Lower leg skin (tissue), 3 donors: ENCODE measurements around the gene RAB11A.

Experiments
- POLR2A ChIP-seq, 2 donors: fragments of 450-650 bp; IDR thresholded peaks; one replicate each; pipeline ENCODE4 v1.6.1; 2016 to 2017; ENCODE audit warnings: antibody characterized with exemption in 2 of 2, mild to moderate bottlenecking in 1 of 2, moderate library complexity in 1 of 2
- TF ChIP-seq, protein P1 (sequence below), 3 donors: fragments of 450-650 bp; IDR thresholded peaks; one replicate each; pipeline ENCODE4 v1.5.1; 2016; ENCODE audit warnings: antibody characterized with exemption in 3 of 3, mild to moderate bottlenecking in 3 of 3, moderate library complexity in 2 of 3

- TF ChIP-seq, protein P1, sequence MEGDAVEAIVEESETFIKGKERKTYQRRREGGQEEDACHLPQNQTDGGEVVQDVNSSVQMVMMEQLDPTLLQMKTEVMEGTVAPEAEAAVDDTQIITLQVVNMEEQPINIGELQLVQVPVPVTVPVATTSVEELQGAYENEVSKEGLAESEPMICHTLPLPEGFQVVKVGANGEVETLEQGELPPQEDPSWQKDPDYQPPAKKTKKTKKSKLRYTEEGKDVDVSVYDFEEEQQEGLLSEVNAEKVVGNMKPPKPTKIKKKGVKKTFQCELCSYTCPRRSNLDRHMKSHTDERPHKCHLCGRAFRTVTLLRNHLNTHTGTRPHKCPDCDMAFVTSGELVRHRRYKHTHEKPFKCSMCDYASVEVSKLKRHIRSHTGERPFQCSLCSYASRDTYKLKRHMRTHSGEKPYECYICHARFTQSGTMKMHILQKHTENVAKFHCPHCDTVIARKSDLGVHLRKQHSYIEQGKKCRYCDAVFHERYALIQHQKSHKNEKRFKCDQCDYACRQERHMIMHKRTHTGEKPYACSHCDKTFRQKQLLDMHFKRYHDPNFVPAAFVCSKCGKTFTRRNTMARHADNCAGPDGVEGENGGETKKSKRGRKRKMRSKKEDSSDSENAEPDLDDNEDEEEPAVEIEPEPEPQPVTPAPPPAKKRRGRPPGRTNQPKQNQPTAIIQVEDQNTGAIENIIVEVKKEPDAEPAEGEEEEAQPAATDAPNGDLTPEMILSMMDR (IDR thresholded peaks at IDR 0.05), result no peak
- no peak for TF ChIP-seq POLR2A (IDR thresholded peaks at IDR 0.05)
Measured at GRCh38 chr15:65906396-65906795, 37.1 kb downstream of the RAB11A start.
